Measurements from ENCODE around the gene AP2M1.

DNA sequence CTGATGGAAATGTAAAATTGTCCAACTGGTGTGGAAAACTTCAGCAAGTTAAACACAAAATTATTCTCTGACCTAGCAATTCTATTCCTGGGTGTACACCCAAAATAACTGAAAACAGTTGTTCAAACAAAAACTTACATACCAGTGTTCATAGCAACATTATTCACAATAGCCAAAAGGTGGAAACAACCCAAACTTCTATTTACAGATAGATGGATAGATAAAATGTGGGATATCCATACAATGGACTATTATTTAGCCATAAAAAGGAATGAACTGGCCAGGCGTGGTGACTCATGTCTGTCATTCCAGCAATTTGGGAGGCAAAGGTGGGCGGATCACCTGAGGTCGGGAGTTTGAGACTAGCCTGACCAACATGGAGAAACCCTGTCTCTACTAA lies 47.9 kb downstream of the AP2M1 start:
- no peak for TF ChIP-seq SIN3A (IDR thresholded peaks at IDR 0.05; ENCODE audit: borderline replicate concordance, insufficient read depth, low read depth, low read length)
- TF ChIP-seq, protein P1, sequence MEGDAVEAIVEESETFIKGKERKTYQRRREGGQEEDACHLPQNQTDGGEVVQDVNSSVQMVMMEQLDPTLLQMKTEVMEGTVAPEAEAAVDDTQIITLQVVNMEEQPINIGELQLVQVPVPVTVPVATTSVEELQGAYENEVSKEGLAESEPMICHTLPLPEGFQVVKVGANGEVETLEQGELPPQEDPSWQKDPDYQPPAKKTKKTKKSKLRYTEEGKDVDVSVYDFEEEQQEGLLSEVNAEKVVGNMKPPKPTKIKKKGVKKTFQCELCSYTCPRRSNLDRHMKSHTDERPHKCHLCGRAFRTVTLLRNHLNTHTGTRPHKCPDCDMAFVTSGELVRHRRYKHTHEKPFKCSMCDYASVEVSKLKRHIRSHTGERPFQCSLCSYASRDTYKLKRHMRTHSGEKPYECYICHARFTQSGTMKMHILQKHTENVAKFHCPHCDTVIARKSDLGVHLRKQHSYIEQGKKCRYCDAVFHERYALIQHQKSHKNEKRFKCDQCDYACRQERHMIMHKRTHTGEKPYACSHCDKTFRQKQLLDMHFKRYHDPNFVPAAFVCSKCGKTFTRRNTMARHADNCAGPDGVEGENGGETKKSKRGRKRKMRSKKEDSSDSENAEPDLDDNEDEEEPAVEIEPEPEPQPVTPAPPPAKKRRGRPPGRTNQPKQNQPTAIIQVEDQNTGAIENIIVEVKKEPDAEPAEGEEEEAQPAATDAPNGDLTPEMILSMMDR (IDR thresholded peaks at IDR 0.05) = no peak
